ENCODE measurements around the gene ABLIM3.

DNA sequence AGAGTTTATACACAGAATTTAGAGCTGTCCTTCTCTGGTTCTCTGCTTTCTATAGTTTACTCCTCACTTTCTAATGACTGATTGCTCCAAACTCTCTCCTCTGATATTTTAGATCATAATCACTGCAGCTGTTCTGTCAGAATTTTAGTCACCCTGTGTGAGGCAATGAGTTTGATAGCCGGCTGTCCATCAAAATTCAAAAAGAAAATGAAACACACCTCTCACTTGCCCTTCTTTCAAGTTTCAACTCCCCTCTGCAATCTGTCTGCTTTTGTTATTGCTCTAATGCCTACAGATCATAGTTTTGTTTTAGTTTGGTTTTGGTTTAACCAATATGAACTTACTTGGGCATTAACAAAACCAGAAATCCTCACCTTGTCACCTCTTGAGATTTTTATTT is 23.3 kb upstream of the ABLIM3 start:
- TF ChIP-seq, protein P1, sequence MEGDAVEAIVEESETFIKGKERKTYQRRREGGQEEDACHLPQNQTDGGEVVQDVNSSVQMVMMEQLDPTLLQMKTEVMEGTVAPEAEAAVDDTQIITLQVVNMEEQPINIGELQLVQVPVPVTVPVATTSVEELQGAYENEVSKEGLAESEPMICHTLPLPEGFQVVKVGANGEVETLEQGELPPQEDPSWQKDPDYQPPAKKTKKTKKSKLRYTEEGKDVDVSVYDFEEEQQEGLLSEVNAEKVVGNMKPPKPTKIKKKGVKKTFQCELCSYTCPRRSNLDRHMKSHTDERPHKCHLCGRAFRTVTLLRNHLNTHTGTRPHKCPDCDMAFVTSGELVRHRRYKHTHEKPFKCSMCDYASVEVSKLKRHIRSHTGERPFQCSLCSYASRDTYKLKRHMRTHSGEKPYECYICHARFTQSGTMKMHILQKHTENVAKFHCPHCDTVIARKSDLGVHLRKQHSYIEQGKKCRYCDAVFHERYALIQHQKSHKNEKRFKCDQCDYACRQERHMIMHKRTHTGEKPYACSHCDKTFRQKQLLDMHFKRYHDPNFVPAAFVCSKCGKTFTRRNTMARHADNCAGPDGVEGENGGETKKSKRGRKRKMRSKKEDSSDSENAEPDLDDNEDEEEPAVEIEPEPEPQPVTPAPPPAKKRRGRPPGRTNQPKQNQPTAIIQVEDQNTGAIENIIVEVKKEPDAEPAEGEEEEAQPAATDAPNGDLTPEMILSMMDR (IDR thresholded peaks at IDR 0.05) = no peak
- TF ChIP-seq RAD21 (IDR thresholded peaks at IDR 0.05; ENCODE audit: low read length) (no peak), RXRA (IDR thresholded peaks at IDR 0.05; ENCODE audit: borderline replicate concordance, low read depth) (no peak), RCOR1 (IDR thresholded peaks at IDR 0.05; ENCODE audit: low read length) (no peak), FOXJ3 (CRISPR knock-in tag; IDR thresholded peaks at IDR 0.05) (no peak), YY1 (IDR thresholded peaks at IDR 0.05; ENCODE audit: low read depth) (no peak), MXI1 (IDR thresholded peaks at IDR 0.05; ENCODE audit: low read depth, low read length) (no peak), TAF1 (IDR thresholded peaks at IDR 0.05; ENCODE audit: borderline replicate concordance, low read depth, low read length) (no peak), ELF1 (IDR thresholded peaks at IDR 0.05) (no peak), SIN3A (IDR thresholded peaks at IDR 0.05; ENCODE audit: borderline replicate concordance, low read depth, low read length) (no peak), RFX5 (IDR thresholded peaks at IDR 0.05; ENCODE audit: low read length) (no peak)
- TF ChIP-seq, protein P2, sequence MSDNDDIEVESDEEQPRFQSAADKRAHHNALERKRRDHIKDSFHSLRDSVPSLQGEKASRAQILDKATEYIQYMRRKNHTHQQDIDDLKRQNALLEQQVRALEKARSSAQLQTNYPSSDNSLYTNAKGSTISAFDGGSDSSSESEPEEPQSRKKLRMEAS (IDR thresholded peaks at IDR 0.05; ENCODE audit: low read depth) = no peak
- TF ChIP-seq, protein P3, sequence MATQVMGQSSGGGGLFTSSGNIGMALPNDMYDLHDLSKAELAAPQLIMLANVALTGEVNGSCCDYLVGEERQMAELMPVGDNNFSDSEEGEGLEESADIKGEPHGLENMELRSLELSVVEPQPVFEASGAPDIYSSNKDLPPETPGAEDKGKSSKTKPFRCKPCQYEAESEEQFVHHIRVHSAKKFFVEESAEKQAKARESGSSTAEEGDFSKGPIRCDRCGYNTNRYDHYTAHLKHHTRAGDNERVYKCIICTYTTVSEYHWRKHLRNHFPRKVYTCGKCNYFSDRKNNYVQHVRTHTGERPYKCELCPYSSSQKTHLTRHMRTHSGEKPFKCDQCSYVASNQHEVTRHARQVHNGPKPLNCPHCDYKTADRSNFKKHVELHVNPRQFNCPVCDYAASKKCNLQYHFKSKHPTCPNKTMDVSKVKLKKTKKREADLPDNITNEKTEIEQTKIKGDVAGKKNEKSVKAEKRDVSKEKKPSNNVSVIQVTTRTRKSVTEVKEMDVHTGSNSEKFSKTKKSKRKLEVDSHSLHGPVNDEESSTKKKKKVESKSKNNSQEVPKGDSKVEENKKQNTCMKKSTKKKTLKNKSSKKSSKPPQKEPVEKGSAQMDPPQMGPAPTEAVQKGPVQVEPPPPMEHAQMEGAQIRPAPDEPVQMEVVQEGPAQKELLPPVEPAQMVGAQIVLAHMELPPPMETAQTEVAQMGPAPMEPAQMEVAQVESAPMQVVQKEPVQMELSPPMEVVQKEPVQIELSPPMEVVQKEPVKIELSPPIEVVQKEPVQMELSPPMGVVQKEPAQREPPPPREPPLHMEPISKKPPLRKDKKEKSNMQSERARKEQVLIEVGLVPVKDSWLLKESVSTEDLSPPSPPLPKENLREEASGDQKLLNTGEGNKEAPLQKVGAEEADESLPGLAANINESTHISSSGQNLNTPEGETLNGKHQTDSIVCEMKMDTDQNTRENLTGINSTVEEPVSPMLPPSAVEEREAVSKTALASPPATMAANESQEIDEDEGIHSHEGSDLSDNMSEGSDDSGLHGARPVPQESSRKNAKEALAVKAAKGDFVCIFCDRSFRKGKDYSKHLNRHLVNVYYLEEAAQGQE (IDR thresholded peaks at IDR 0.05; ENCODE audit: low read depth, low read length) = no peak
